Stimulated activated naive CD8-positive, alpha-beta T cell treated with anti-CD3 and anti-CD28 coated beads, Interleukin-15, amount 100 ng/mL, for 72 hours (primary cell): Measurements from ENCODE around the gene DTD1.

Experiments used
- ATAC-seq: fragments of 150-1000 bp; cut with Tn5 transposase; 2 replicates; pipeline ENCODE4 v1.10.0; 2021; ENCODE audit warnings: mild to moderate bottlenecking, moderate library complexity
- DNase-seq, 2 donors: peaks; one replicate each; pipeline ENCODE4 v3.0.0; 2021 to 2022
- H3K27ac Mint-ChIP-seq, 2 donors: one replicate each; pipeline ENCODE4 v1.8.0; 2022; ENCODE audit warnings: mild to moderate bottlenecking in 2 of 2, mixed read lengths in 2 of 2, moderate library complexity in 2 of 2
- H3K27me3 Mint-ChIP-seq: one replicate; pipeline ENCODE4 v1.8.0; 2022; ENCODE audit warnings: mixed read lengths
- H3K4me1 Mint-ChIP-seq: one replicate; pipeline ENCODE4 v1.8.0; 2022; ENCODE audit warnings: mild to moderate bottlenecking, mixed read lengths
- H3K4me3 Mint-ChIP-seq, 2 donors: one replicate each; pipeline ENCODE4 v1.8.0; 2022; ENCODE audit warnings: mild to moderate bottlenecking in 2 of 2, mixed read lengths in 2 of 2, moderate library complexity in 1 of 2
- H3K9me3 Mint-ChIP-seq, 2 donors: one replicate each; pipeline ENCODE4 v1.8.0; 2022; ENCODE audit warnings: mixed read lengths in 2 of 2

DTD1 gene

DNA sequence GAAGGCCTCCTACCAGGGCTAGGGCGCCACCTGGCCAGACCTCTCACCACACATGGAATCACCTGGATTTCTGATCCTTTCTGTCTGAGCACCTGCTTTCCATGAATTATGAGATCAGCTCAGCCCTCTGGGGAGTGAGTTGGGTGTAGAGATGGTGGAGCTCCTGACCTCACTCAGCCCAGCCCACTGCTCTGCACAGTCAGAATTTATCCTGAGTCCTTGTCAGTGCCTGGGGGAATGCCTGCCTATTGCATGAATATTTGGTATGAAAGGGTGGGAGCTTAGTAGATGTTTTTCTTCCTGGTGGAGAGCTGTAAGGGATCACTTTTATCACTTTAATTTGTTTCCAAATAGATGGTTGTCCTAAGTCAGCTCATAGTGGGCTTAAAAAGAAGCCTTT is 47.5 kb downstream of the DTD1 start:
- Mint-ChIP-seq H3K27me3 (no peaks in the 10 kb centered on the region), H3K4me1 (no peaks in the 10 kb centered on the region), H3K9me3 (no peaks in the 10 kb centered on the region), H3K27ac (no peak overlapping the region), H3K4me3 (no peak overlapping the region)
- no peak for DNase-seq
- no peak for ATAC-seq

GRCh38 chr20:18637224-18637623 is 49.4 kb downstream of the DTD1 start:
- no peaks in the 10 kb centered on the region for H3K4me1 Mint-ChIP-seq
- no peak overlapping the region for H3K4me3 Mint-ChIP-seq
- no peak for ATAC-seq
- no peak overlapping the region for H3K27ac Mint-ChIP-seq
- DNase-seq, result no peak
- no peaks in the 10 kb centered on the region for H3K27me3 Mint-ChIP-seq
- H3K9me3 Mint-ChIP-seq, result no peaks in the 10 kb centered on the region

DNA sequence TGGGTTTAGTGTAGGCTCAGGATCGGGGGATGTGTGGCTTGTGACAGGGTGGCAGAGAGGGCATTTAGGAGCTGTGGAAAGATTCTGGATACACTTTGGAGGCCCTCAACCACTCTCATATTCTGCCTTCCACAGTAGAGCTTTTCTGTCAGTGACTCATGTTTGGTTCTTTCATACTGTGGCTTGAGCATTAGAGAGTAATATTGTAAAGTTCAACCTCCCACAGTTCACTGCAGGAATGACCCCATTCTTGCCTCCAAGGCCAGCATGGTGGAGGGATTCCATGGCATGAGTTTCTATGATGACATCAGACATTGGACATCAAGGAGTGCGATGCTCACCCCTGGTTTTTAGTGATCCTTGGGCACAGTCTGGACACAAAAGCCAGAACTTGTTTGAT is 50.9 kb downstream of the DTD1 start:
- no peaks in the 10 kb centered on the region for H3K27me3 Mint-ChIP-seq
- H3K4me1 Mint-ChIP-seq, result no peaks in the 10 kb centered on the region
- no peak overlapping the region for H3K27ac Mint-ChIP-seq
- no peaks in the 10 kb centered on the region for H3K9me3 Mint-ChIP-seq
- ATAC-seq (no peak), DNase-seq (no peak)
- H3K4me3 Mint-ChIP-seq, result no peak overlapping the region

GRCh38 chr20:18639501-18639979 is 51.7 kb downstream of the DTD1 start:
- Mint-ChIP-seq H3K27ac (no peak overlapping the region), H3K27me3 (no peaks in the 10 kb centered on the region), H3K4me3 (no peak overlapping the region), H3K9me3 (no peaks in the 10 kb centered on the region), H3K4me1 (no peaks in the 10 kb centered on the region)
- no peak for ATAC-seq
- DNase-seq, result no peak

GRCh38 chr20:18645196-18645745 is 57.4 kb downstream of the DTD1 start:
- ATAC-seq, result no peak
- H3K27me3 Mint-ChIP-seq, result no peaks in the 10 kb centered on the region
- no peak for DNase-seq
- H3K4me3 Mint-ChIP-seq, result no peak overlapping the region
- no peaks in the 10 kb centered on the region for H3K9me3 Mint-ChIP-seq
- H3K27ac Mint-ChIP-seq, result no peak overlapping the region
- peaks cover 1% of the 10 kb centered on the region for H3K4me1 Mint-ChIP-seq

DNA sequence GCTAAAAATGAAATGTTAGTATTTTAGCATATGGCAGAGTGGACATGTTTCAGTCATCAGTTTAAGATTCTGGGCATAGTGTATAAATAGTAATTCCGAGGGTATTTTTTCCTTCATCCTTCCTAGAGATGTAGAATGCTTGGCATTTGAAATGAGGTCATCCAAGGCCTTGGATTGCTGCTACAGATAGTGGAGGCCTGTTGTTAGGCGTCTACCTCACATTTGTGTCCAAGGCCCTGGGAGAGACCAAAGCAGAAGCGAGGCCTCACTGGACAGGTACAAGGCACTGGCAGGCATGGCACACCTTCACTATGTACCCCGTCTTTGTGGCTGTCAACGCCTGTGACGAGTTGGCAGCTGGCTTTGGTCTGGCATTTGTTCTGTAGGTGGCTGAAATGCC is 58.0 kb downstream of the DTD1 start:
- no peak for ATAC-seq
- no peak for DNase-seq
- H3K27me3 Mint-ChIP-seq, result no peaks in the 10 kb centered on the region
- H3K27ac Mint-ChIP-seq, result no peak overlapping the region
- H3K9me3 Mint-ChIP-seq, result no peaks in the 10 kb centered on the region
- peaks cover 4% of the 10 kb centered on the region for H3K4me1 Mint-ChIP-seq
- H3K4me3 Mint-ChIP-seq, result no peak overlapping the region

GRCh38 chr20:18647777-18648176 is 59.9 kb downstream of the DTD1 start:
- Mint-ChIP-seq H3K27ac (peak overlapping the region in 1 of 2 donors; percentile 29), H3K9me3 (no peaks in the 10 kb centered on the region), H3K27me3 (no peaks in the 10 kb centered on the region), H3K4me3 (no peak overlapping the region), H3K4me1 (peaks cover 4% of the 10 kb centered on the region)
- ATAC-seq, result no peak
- no peak for DNase-seq

DNA sequence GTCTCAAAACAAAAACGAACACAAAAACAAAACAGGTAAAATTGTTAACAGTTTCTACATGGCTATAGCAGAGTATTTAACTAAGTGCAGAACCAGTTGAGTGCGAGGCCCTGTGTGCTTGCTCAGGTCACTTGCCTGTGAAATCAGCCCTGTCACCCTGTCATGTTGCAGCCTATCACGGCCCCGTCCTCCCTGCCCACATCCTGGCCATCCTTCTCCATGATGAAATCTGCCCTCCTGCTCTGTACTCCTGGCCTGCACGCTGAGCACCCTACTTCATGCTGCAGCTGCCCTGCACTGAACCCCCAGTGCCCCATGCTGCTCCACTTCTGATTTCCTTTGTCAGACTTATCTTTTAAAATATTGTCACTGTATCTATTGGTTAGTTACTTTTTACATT is 62.4 kb downstream of the DTD1 start:
- no peak overlapping the region for H3K4me3 Mint-ChIP-seq
- DNase-seq (no peak), ATAC-seq (no peak)
- H3K4me1 Mint-ChIP-seq, result peaks cover 4% of the 10 kb centered on the region
- peak overlapping the region; percentile 28 to 59 for H3K27ac Mint-ChIP-seq
- H3K27me3 Mint-ChIP-seq, result no peaks in the 10 kb centered on the region
- no peaks in the 10 kb centered on the region for H3K9me3 Mint-ChIP-seq

DNA sequence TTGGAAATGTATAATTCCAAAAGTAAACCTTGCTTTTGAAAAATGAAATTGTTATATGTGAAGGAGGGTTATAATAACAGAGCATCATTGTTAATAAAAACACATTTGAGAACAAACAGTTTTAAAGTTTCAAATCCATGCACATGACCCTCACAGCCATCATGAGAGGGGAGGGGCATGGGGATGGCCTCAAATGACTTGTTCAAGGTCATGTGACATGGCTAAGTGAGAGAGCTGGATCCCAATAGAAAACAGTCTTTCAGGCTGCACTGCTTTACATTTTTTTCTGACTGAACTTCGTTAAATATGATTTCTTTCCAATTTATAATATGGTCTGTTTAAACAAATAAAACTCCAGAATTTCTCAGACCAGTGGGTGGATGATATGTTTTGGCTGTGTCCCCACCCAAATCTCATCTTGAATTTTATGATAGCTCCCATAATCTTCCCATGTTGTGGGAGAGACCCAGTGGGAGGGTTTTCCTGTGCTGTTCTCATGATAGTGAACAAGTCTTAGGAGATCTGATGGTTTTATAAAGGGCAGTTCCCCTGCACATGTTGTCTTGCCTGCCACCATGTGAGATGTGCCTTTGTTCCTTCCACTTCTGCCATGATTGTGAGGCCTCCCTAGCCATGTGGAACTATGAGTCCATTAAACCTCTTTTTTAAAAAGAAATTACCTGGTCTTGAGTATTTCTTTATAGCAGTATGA is 66.0 kb downstream of the DTD1 start:
- Mint-ChIP-seq H3K27me3 (no peaks in the 10 kb centered on the region), H3K4me1 (peaks cover 4% of the 10 kb centered on the region), H3K27ac (no peak overlapping the region), H3K9me3 (no peaks in the 10 kb centered on the region), H3K4me3 (no peak overlapping the region)
- ATAC-seq, result no peak
- DNase-seq, result no peak

- H3K4me3 Mint-ChIP-seq, result no peak overlapping the region
- H3K27ac Mint-ChIP-seq, result no peak overlapping the region
- no peaks in the 10 kb centered on the region for H3K9me3 Mint-ChIP-seq
- H3K4me1 Mint-ChIP-seq, result peaks cover 4% of the 10 kb centered on the region
- ATAC-seq (no peak), DNase-seq (no peak)
- no peaks in the 10 kb centered on the region for H3K27me3 Mint-ChIP-seq
These were observed 66.6 kb downstream of the DTD1 start for GRCh38 chr20:18654448-18654773.

DNA sequence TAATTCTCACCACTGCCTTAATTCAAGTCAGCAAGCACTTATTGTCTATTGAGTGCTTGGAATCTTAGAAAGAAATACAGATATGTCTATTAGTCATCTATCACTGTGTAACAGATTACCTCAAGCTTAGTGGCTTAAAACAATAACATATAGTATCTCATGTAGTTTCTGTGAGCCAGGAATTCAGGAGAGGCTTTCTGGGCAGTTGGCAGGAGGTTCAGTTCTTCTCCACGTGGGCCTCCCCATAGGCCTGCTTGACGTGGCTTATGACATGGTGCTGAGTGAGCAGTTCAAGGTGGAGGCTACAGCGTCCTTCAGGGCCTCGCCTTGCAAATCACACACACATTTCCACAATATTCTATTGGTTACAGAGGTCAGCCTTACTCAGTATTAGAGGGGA is 69.7 kb downstream of the DTD1 start:
- H3K27ac Mint-ChIP-seq, result no peak overlapping the region
- H3K4me3 Mint-ChIP-seq, result no peak overlapping the region
- no peaks in the 10 kb centered on the region for H3K4me1 Mint-ChIP-seq
- no peaks in the 10 kb centered on the region for H3K27me3 Mint-ChIP-seq
- no peaks in the 10 kb centered on the region for H3K9me3 Mint-ChIP-seq
- no peak for DNase-seq
- ATAC-seq, result no peak

DNA sequence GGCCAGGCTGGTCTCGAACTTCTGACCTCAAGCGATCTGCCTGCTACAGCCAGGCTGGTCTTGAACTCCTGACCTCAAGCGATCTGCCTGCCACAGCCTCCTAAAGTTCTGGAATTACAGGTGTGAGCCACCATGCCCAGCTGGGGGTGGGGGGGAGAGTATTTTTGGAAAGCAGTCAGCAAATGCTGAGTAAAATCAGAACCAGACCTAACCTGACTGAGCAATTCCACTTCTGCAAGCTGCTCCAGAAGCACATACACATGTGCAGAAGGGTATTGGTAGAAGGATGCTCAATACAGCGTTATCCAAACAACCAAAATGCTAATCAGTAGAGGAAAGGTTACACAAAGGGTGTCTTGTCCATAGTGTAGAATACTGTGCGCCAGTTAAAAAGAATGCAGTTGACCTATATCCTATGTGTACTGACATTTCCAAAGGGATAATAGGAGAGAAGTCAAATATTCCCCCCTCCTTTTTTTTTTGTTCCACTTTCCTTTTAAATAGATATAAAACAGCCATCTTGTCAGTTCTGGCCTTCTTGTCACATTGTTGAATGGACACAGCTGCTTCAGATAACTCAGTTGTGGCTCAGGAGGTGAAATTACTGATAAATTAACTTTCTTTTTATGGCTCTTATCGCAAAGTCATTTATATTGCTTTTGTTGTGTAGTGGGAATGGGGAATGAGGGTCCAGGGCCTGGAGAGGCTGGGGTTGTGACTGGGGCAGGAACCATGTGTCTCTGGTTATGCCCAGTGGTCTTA is 74.6 kb downstream of the DTD1 start:
- H3K27ac Mint-ChIP-seq, result no peak overlapping the region
- H3K4me3 Mint-ChIP-seq, result no peak overlapping the region
- peaks cover 6% of the 10 kb centered on the region for H3K4me1 Mint-ChIP-seq
- no peaks in the 10 kb centered on the region for H3K9me3 Mint-ChIP-seq
- no peak for ATAC-seq
- DNase-seq, result no peak
- no peaks in the 10 kb centered on the region for H3K27me3 Mint-ChIP-seq

- no peaks in the 10 kb centered on the region for H3K9me3 Mint-ChIP-seq
- H3K27ac Mint-ChIP-seq, result no peak overlapping the region
- DNase-seq (no peak), ATAC-seq (no peak)
- H3K4me1 Mint-ChIP-seq, result peaks cover 6% of the 10 kb centered on the region
- H3K4me3 Mint-ChIP-seq, result no peak overlapping the region
- H3K27me3 Mint-ChIP-seq, result no peaks in the 10 kb centered on the region
These were observed 76.1 kb downstream of the DTD1 start for GRCh38 chr20:18663932-18664331.

- Mint-ChIP-seq H3K27ac (peak overlapping the region in 1 of 2 donors; percentile 12), H3K9me3 (no peaks in the 10 kb centered on the region), H3K27me3 (no peaks in the 10 kb centered on the region), H3K4me1 (peaks cover 6% of the 10 kb centered on the region), H3K4me3 (no peak overlapping the region)
- no peak for DNase-seq
- ATAC-seq, result no peak
These were observed 77.3 kb downstream of the DTD1 start for GRCh38 chr20:18665135-18665534.

DNA sequence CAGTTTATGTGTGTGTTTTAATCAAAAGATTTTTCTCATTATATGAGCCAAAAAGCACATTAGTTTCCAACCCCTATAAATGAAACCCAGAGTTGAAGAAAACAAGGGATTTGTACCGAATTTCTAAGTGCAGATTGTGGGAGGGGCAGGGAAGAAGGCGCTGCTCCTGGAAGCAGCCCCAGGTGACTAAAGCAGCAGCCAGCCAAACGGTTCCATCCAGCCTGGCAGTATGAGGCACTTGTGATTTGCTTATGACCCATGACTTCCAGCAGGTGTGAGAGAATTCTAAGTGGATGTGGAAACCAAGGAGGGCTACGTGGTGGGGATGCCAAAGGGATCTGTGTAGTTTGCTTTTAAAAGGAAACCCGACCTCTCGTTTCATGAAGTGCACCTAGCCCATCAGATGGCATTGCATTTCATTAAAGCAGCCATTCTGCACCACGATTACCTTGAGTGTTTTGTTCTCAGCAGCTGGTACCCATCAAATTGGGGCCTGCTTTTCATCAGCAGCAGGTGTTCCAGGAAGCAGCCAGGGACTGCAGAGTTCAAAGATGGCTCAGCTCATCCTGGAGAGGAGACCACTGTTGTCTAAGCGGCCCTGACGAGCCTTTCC is 79.1 kb downstream of the DTD1 start:
- H3K27me3 Mint-ChIP-seq, result no peaks in the 10 kb centered on the region
- H3K4me1 Mint-ChIP-seq, result peaks cover 6% of the 10 kb centered on the region
- no peak for ATAC-seq
- no peak overlapping the region for H3K4me3 Mint-ChIP-seq
- peak overlapping the region in 1 of 2 donors; percentile 27 for H3K27ac Mint-ChIP-seq
- no peaks in the 10 kb centered on the region for H3K9me3 Mint-ChIP-seq
- DNase-seq, result no peak
